ENCODE data around the gene LAMB1. TPM values are rescaled to one million over a fixed set of nuclear protein-coding genes. Genes with fewer than 3 reads are reported as not detected.

The LAMB1 gene
- total and polyA plus RNA-seq, 4 donors: 32.3 to 237 (median 158) TPM

GRCh38 chr7:108014747-108015682 is 12.1 kb upstream of the LAMB1 start:
- intact Hi-C loops (cut with DNase I): loop anchor here in 1 of 2 donors (5.0 to 10.0 kb wide), 2 partner anchors 130 to 133 kb away; no protein-coding TSS in a partner anchor
- 58 to 67% methylated on average over 6 of the region's 6 CpGs for WGBS, 2 donors
- Histone ChIP-seq H3K4me3 (ENCODE audit: low read length in 2 of 2) (no peak overlapping the region), H3K27ac (ENCODE audit: low read depth in 1 of 2, low read length in 2 of 2) (no peak overlapping the region), H3K36me3 (ENCODE audit: control insufficient read depth in 1 of 2, insufficient read depth in 2 of 2, low read length in 1 of 2) (no peaks in the 10 kb centered on the region), H3K9me3 (ENCODE audit: control insufficient read depth, low read length) (no peaks in the 10 kb centered on the region), H3K4me1 (ENCODE audit: control insufficient read depth in 1 of 2, insufficient read depth in 2 of 2, low read length in 2 of 2) (no peaks in the 10 kb centered on the region), H3K27me3 (ENCODE audit: control insufficient read depth in 1 of 2, insufficient read depth in 2 of 2, low read length in 1 of 2) (no peaks in the 10 kb centered on the region)
- ATAC-seq (ENCODE audit: low FRiP score): no peak
- DNase-seq: no peak

- no peaks in the 10 kb centered on the region for H3K36me3 ChIP-seq (ENCODE audit: control insufficient read depth in 1 of 2, insufficient read depth in 2 of 2, low read length in 1 of 2)
- ATAC-seq (ENCODE audit: low FRiP score) (no peak), DNase-seq (no peak)
- H3K27me3 ChIP-seq (ENCODE audit: control insufficient read depth in 1 of 2, insufficient read depth in 2 of 2, low read length in 1 of 2): no peaks in the 10 kb centered on the region
- 28 to 37% methylated on average over 2 of the region's 2 CpGs for WGBS, 2 donors
- intact Hi-C loops (cut with DNase I): loop anchor here in 1 of 2 donors (10.0 kb wide), 1 partner anchor 131 kb away; no protein-coding TSS in a partner anchor
- no peak overlapping the region for H3K4me3 ChIP-seq (ENCODE audit: low read length in 2 of 2)
- H3K27ac ChIP-seq (ENCODE audit: low read depth in 1 of 2, low read length in 2 of 2): no peak overlapping the region
- no peaks in the 10 kb centered on the region for H3K4me1 ChIP-seq (ENCODE audit: control insufficient read depth in 1 of 2, insufficient read depth in 2 of 2, low read length in 2 of 2)
- H3K9me3 ChIP-seq (ENCODE audit: control insufficient read depth, low read length): no peaks in the 10 kb centered on the region
Observed at GRCh38 chr7:108014215-108014614, 11.3 kb upstream of the LAMB1 start.

GRCh38 chr7:108012499-108013430 is 9.8 kb upstream of the LAMB1 start:
- H3K4me1 ChIP-seq (ENCODE audit: control insufficient read depth in 1 of 2, insufficient read depth in 2 of 2, low read length in 2 of 2): no peaks in the 10 kb centered on the region
- no peaks in the 10 kb centered on the region for H3K9me3 ChIP-seq (ENCODE audit: control insufficient read depth, low read length)
- DNase-seq (no peak), ATAC-seq (ENCODE audit: low FRiP score) (no peak)
- intact Hi-C loops (cut with DNase I): loop anchor here in 1 of 2 donors (10.0 kb wide), 1 partner anchor 132 kb away; no protein-coding TSS in a partner anchor
- H3K36me3 ChIP-seq (ENCODE audit: control insufficient read depth in 1 of 2, insufficient read depth in 2 of 2, low read length in 1 of 2): no peaks in the 10 kb centered on the region
- H3K27me3 ChIP-seq (ENCODE audit: control insufficient read depth in 1 of 2, insufficient read depth in 2 of 2, low read length in 1 of 2): no peaks in the 10 kb centered on the region
- no peak overlapping the region for H3K4me3 ChIP-seq (ENCODE audit: low read length in 2 of 2)
- H3K27ac ChIP-seq (ENCODE audit: low read depth in 1 of 2, low read length in 2 of 2): no peak overlapping the region
- WGBS, 2 donors: 82 to 96% methylated on average over 8 of the region's 8 CpGs

- intact Hi-C loops (cut with DNase I): loop anchor here in 1 of 2 donors (10.0 kb wide), 1 partner anchor 134 kb away; no protein-coding TSS in a partner anchor
- Histone ChIP-seq H3K9me3 (ENCODE audit: control insufficient read depth, low read length) (no peaks in the 10 kb centered on the region), H3K27ac (ENCODE audit: low read depth in 1 of 2, low read length in 2 of 2) (no peak overlapping the region), H3K36me3 (ENCODE audit: control insufficient read depth in 1 of 2, insufficient read depth in 2 of 2, low read length in 1 of 2) (no peaks in the 10 kb centered on the region), H3K4me1 (ENCODE audit: control insufficient read depth in 1 of 2, insufficient read depth in 2 of 2, low read length in 2 of 2) (no peaks in the 10 kb centered on the region), H3K27me3 (ENCODE audit: control insufficient read depth in 1 of 2, insufficient read depth in 2 of 2, low read length in 1 of 2) (no peaks in the 10 kb centered on the region), H3K4me3 (ENCODE audit: low read length in 2 of 2) (no peak overlapping the region)
- no peak for ATAC-seq (ENCODE audit: low FRiP score)
- 90 to 94% methylated on average over 1 of the region's 1 CpG for WGBS, 2 donors
- no peak for DNase-seq
Observed at GRCh38 chr7:108010377-108010776, 7.4 kb upstream of the LAMB1 start.

GRCh38 chr7:108009873-108010272 is 6.9 kb upstream of the LAMB1 start:
- no peaks in the 10 kb centered on the region for H3K9me3 ChIP-seq (ENCODE audit: control insufficient read depth, low read length)
- H3K4me1 ChIP-seq (ENCODE audit: control insufficient read depth in 1 of 2, insufficient read depth in 2 of 2, low read length in 2 of 2): no peaks in the 10 kb centered on the region
- ATAC-seq (ENCODE audit: low FRiP score) (no peak), DNase-seq (no peak)
- intact Hi-C loops (cut with DNase I): loop anchor here in 1 of 2 donors (10.0 kb wide), 1 partner anchor 135 kb away; no protein-coding TSS in a partner anchor
- H3K36me3 ChIP-seq (ENCODE audit: control insufficient read depth in 1 of 2, insufficient read depth in 2 of 2, low read length in 1 of 2): no peaks in the 10 kb centered on the region
- no peaks in the 10 kb centered on the region for H3K27me3 ChIP-seq (ENCODE audit: control insufficient read depth in 1 of 2, insufficient read depth in 2 of 2, low read length in 1 of 2)
- no peak overlapping the region for H3K27ac ChIP-seq (ENCODE audit: low read depth in 1 of 2, low read length in 2 of 2)
- 94 to 97% methylated on average over 4 of the region's 4 CpGs for WGBS, 2 donors
- H3K4me3 ChIP-seq (ENCODE audit: low read length in 2 of 2): no peak overlapping the region

- Histone ChIP-seq H3K27me3 (ENCODE audit: control insufficient read depth in 1 of 2, insufficient read depth in 2 of 2, low read length in 1 of 2) (no peaks in the 10 kb centered on the region), H3K36me3 (ENCODE audit: control insufficient read depth in 1 of 2, insufficient read depth in 2 of 2, low read length in 1 of 2) (no peaks in the 10 kb centered on the region), H3K4me1 (ENCODE audit: control insufficient read depth in 1 of 2, insufficient read depth in 2 of 2, low read length in 2 of 2) (no peaks in the 10 kb centered on the region), H3K4me3 (ENCODE audit: low read length in 2 of 2) (no peak overlapping the region), H3K27ac (ENCODE audit: low read depth in 1 of 2, low read length in 2 of 2) (no peak overlapping the region), H3K9me3 (ENCODE audit: control insufficient read depth, low read length) (no peaks in the 10 kb centered on the region)
- intact Hi-C loops (cut with DNase I): no loop called here
- ATAC-seq (ENCODE audit: low FRiP score) (no peak), DNase-seq (no peak)
Observed at GRCh38 chr7:108008827-108009226, 5.9 kb upstream of the LAMB1 start.

GRCh38 chr7:108008240-108008639 is 5.3 kb upstream of the LAMB1 start:
- ATAC-seq (ENCODE audit: low FRiP score) (no peak), DNase-seq (no peak)
- Histone ChIP-seq H3K27me3 (ENCODE audit: control insufficient read depth in 1 of 2, insufficient read depth in 2 of 2, low read length in 1 of 2) (no peaks in the 10 kb centered on the region), H3K36me3 (ENCODE audit: control insufficient read depth in 1 of 2, insufficient read depth in 2 of 2, low read length in 1 of 2) (no peaks in the 10 kb centered on the region), H3K27ac (ENCODE audit: low read depth in 1 of 2, low read length in 2 of 2) (no peak overlapping the region), H3K9me3 (ENCODE audit: control insufficient read depth, low read length) (no peaks in the 10 kb centered on the region), H3K4me1 (ENCODE audit: control insufficient read depth in 1 of 2, insufficient read depth in 2 of 2, low read length in 2 of 2) (no peaks in the 10 kb centered on the region), H3K4me3 (ENCODE audit: low read length in 2 of 2) (no peak overlapping the region)
- 91 to 94% methylated on average over 4 of the region's 4 CpGs for WGBS, 2 donors
- intact Hi-C loops (cut with DNase I): no loop called here

- Histone ChIP-seq H3K9me3 (ENCODE audit: control insufficient read depth, low read length) (no peaks in the 10 kb centered on the region), H3K4me1 (ENCODE audit: control insufficient read depth in 1 of 2, insufficient read depth in 2 of 2, low read length in 2 of 2) (no peaks in the 10 kb centered on the region), H3K4me3 (ENCODE audit: low read length in 2 of 2) (no peak overlapping the region), H3K27ac (ENCODE audit: low read depth in 1 of 2, low read length in 2 of 2) (no peak overlapping the region), H3K27me3 (ENCODE audit: control insufficient read depth in 1 of 2, insufficient read depth in 2 of 2, low read length in 1 of 2) (no peaks in the 10 kb centered on the region), H3K36me3 (ENCODE audit: control insufficient read depth in 1 of 2, insufficient read depth in 2 of 2, low read length in 1 of 2) (no peaks in the 10 kb centered on the region)
- no peak for ATAC-seq (ENCODE audit: low FRiP score)
- WGBS, 2 donors: 79 to 81% methylated on average over 3 of the region's 3 CpGs
- no peak for DNase-seq
- intact Hi-C loops (cut with DNase I): no loop called here
Observed at GRCh38 chr7:108007762-108008161, 4.8 kb upstream of the LAMB1 start.

Measured in aorta (tissue), 5 donors.